Measurements from ENCODE around the gene SHANK1.

Gene SHANK1

DNA sequence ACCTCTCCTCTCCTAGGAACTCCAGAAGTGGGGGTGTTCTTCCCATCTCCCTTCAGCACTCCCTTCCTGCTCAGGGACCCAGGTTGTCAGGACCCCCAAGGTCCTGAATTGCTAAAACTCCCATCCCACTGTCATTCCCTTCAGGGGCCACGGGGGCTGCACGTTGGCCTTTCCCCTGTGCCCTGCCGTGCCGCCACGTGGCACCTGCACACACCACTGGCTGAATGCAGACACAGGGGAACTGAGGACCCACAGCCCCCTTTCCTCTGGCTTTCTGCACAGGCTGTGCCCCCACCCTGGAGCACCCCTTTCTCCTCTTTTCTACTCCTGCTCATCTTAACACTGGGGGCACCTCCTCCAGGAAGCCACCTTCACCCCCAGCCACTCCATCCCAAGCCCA, 9.0 kb downstream of the SHANK1 start:
- no peak overlapping the region for H3K27ac ChIP-seq (ENCODE audit: extremely low read depth, low read depth, low read length)
- no peaks in the 10 kb centered on the region for H3K4me1 ChIP-seq (ENCODE audit: control insufficient read depth, insufficient read depth, low read length)
- no peaks in the 10 kb centered on the region for H3K9me3 ChIP-seq (ENCODE audit: control insufficient read depth, insufficient read depth, low read depth, low read length)
- H3K4me3 ChIP-seq (ENCODE audit: low read depth, low read length): no peak overlapping the region
- no peaks in the 10 kb centered on the region for H3K36me3 ChIP-seq (ENCODE audit: control insufficient read depth in 2 of 2, insufficient read depth in 1 of 2, low read length in 2 of 2)
- ChIA-PET CTCF (interaction anchor here (0.6 to 1.3 kb wide), 3 partner anchors 69 to 476 kb away, joined by 3 to 4 read pairs (median 4); no protein-coding TSS in a partner anchor), POLR2A (interaction anchor here (2.5 kb wide), 1 partner anchor 14 kb away, joined by 28 read pairs; no protein-coding TSS in a partner anchor)
- TF ChIP-seq, protein P1, sequence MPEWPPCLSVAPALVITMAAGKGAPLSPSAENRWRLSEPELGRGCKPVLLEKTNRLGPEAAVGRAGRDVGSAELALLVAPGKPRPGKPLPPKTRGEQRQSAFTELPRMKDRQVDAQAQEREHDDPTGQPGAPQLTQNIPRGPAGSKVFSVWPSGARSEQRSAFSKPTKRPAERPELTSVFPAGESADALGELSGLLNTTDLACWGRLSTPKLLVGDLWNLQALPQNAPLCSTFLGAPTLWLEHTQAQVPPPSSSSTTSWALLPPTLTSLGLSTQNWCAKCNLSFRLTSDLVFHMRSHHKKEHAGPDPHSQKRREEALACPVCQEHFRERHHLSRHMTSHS (tag by site-specific recombination; IDR thresholded peaks at IDR 0.05): no peak

DNA sequence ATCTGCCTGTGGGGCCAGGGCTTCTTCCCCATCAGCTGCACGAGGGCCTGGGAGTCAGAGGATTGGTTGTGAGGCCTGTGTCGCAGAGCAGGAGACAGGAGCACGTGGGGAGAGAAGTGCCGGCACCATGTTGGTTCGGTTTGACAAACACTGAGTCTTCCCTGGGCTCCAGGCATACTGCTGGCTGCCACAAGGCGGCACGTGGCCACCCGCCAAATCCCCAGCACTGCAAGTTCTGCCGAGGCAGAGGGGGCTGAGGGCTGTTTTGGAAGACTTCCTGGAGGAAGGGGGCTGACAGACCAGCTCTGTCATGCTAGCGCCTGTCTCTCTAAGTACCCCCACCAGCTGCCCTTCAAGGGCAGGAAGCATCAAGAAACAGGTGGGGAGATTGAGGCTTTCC, 9.5 kb downstream of the SHANK1 start:
- ChIA-PET CTCF (interaction anchor here (0.6 to 1.3 kb wide), 5 partner anchors 11 to 475 kb away, joined by 3 to 4 read pairs (median 4); no protein-coding TSS in a partner anchor), POLR2A (interaction anchor here (2.5 kb wide), 1 partner anchor 15 kb away, joined by 28 read pairs; no protein-coding TSS in a partner anchor)
- no peak for TF ChIP-seq GFI1B (tag by site-specific recombination; IDR thresholded peaks at IDR 0.05)
- TF ChIP-seq ZNF335 (tag by site-specific recombination; conservative IDR thresholded peaks at IDR 0.05): 0 out of 2 replicates have a peak, but pooled peaks have one; percentile 17
- H3K36me3 ChIP-seq (ENCODE audit: control insufficient read depth in 2 of 2, insufficient read depth in 1 of 2, low read length in 2 of 2): no peaks in the 10 kb centered on the region
- H3K9me3 ChIP-seq (ENCODE audit: control insufficient read depth, insufficient read depth, low read depth, low read length): no peaks in the 10 kb centered on the region
- H3K4me1 ChIP-seq (ENCODE audit: control insufficient read depth, insufficient read depth, low read length): no peaks in the 10 kb centered on the region
- H3K4me3 ChIP-seq (ENCODE audit: low read depth, low read length): no peak overlapping the region
- no peak overlapping the region for H3K27ac ChIP-seq (ENCODE audit: extremely low read depth, low read depth, low read length)

DNA sequence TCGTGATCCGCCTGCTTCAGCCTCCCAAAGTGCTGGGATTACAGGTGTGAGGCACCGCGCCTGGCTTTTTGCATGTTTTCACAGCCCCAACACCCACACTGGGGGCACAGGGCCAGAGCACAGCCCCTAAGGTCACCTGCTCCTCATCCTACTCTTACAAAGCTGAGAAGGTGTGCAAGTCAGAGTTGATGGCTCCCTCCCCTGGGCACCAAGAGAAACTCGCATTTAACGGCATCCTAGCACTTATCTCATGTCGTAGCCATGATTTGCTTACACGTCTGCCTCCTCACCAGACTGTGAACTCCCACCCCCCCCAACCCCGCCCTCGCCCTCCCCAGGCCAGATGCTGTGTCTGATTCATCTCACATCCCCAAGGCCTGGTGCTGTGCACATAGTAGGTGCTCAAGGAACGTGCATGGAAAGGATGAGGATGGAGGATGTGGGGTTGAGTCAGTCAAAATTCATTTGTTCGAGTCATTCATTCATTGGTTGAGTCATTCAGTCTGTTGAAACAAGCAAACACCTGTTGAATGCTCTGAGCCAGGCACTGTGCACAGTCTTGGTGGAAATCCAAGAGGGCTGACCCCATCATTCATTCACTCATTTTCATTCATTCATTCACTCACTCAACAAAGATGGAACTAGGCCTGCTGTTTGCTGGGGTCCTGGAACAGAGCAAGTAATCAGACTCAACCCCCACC, 11.3 kb downstream of the SHANK1 start:
- Histone ChIP-seq H3K36me3 (ENCODE audit: control insufficient read depth in 2 of 2, insufficient read depth in 1 of 2, low read length in 2 of 2) (no peaks in the 10 kb centered on the region), H3K4me1 (ENCODE audit: control insufficient read depth, insufficient read depth, low read length) (no peaks in the 10 kb centered on the region), H3K4me3 (ENCODE audit: low read depth, low read length) (no peak overlapping the region), H3K9me3 (ENCODE audit: control insufficient read depth, insufficient read depth, low read depth, low read length) (no peaks in the 10 kb centered on the region), H3K27ac (ENCODE audit: extremely low read depth, low read depth, low read length) (no peak overlapping the region)
- ChIA-PET CTCF (interaction anchor here (0.5 kb wide), 1 partner anchor 56 kb away, joined by 3 read pairs; no protein-coding TSS in a partner anchor), POLR2A (no interaction called here)
- TF ChIP-seq SCRT2 (tag by site-specific recombination; IDR thresholded peaks at IDR 0.05) (peak; percentile 98), ZNF548 (tag by site-specific recombination; IDR thresholded peaks at IDR 0.05) (no peak), EGR2 (tag by site-specific recombination; IDR thresholded peaks at IDR 0.05; ENCODE audit: low read depth) (0 out of 2 replicates have a peak, but pooled peaks have one; percentile 11), ZFP69B (tag by site-specific recombination; IDR thresholded peaks at IDR 0.05) (no peak), YY1 (tag by site-specific recombination; IDR thresholded peaks at IDR 0.05) (no peak), PRDM10 (tag by site-specific recombination; IDR thresholded peaks at IDR 0.05) (no peak), HIC1 (tag by site-specific recombination; IDR thresholded peaks at IDR 0.05) (no peak), ZNF473 (tag by site-specific recombination; IDR thresholded peaks at IDR 0.05) (no peak), ZNF768 (tag by site-specific recombination; IDR thresholded peaks at IDR 0.05) (no peak), ZNF404 (tag by site-specific recombination; IDR thresholded peaks at IDR 0.05) (no peak), ZBTB20 (tag by site-specific recombination; IDR thresholded peaks at IDR 0.05) (no peak), ZNF521 (tag by site-specific recombination; IDR thresholded peaks at IDR 0.05) (no peak), ZNF24 (tag by site-specific recombination; IDR thresholded peaks at IDR 0.05) (peak; percentile 83; the same call in 1 of the 2 replicates), SCRT1 (tag by site-specific recombination; IDR thresholded peaks at IDR 0.05; ENCODE audit: borderline replicate concordance) (peak; percentile 97), ZNF645 (tag by site-specific recombination; IDR thresholded peaks at IDR 0.05) (no peak), ZNF175 (tag by site-specific recombination; IDR thresholded peaks at IDR 0.05) (no peak), ZNF169 (tag by site-specific recombination; IDR thresholded peaks at IDR 0.05) (no peak), GFI1B (tag by site-specific recombination; IDR thresholded peaks at IDR 0.05) (no peak), ZNF335 (tag by site-specific recombination; conservative IDR thresholded peaks at IDR 0.05) (no peak)
- TF ChIP-seq, protein P2, sequence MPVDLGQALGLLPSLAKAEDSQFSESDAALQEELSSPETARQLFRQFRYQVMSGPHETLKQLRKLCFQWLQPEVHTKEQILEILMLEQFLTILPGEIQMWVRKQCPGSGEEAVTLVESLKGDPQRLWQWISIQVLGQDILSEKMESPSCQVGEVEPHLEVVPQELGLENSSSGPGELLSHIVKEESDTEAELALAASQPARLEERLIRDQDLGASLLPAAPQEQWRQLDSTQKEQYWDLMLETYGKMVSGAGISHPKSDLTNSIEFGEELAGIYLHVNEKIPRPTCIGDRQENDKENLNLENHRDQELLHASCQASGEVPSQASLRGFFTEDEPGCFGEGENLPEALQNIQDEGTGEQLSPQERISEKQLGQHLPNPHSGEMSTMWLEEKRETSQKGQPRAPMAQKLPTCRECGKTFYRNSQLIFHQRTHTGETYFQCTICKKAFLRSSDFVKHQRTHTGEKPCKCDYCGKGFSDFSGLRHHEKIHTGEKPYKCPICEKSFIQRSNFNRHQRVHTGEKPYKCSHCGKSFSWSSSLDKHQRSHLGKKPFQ (tag by site-specific recombination; IDR thresholded peaks at IDR 0.05): no peak
